ENCODE data around the gene GNPDA2. TPM values are rescaled to one million over a fixed set of nuclear protein-coding genes. Genes with fewer than 3 reads are reported as not detected.

GNPDA2 gene
- total RNA-seq, result 10 to 100 TPM in 1 of 3 donors, 1 to 10 TPM in 2; 7.3 to 12.7 (median 8.9) TPM
- long read RNA-seq, donor 1, transcript GNPDA2-201 (7 exons, 1,930 nt), result major isoform, 8 of 14 reads
- long read RNA-seq, donor 1, partial matches to known transcripts, result 1 of 14 reads
- long read RNA-seq, donor 1, other reads (novel, unspliced or antisense), result 5 of 14 reads
- long read RNA-seq, donor 2, partial matches to known transcripts, result 0 of 4 reads
- long read RNA-seq, donor 2, other reads (novel, unspliced or antisense), result 0 of 4 reads

- Histone ChIP-seq H3K4me3 (peak within 1 kb of the TSS; percentile 63), H3K9me3 (no peaks in the 10 kb centered on the region), H3K4me1 (ENCODE audit: low read depth) (peaks cover 15% of the 10 kb centered on the region), H3K36me3 (ENCODE audit: low read depth) (no peaks in the 10 kb centered on the region)
- TF ChIP-seq CTCF (IDR thresholded peaks at IDR 0.05), result no peak
- peak; percentile 99 for ATAC-seq
- peak; percentile 89 to 92 (median 91) for DNase-seq
- intact Hi-C loops (cut with DNase I, micrococcal nuclease), result no loop called here
Measured at GRCh38 chr4:44726038-44726871, at the start of gene GNPDA2. TSS of gene GNPDA2 (minus strand) at chr4:44726556. CDS start at chr4:44722207, 4,349 bp downstream.

GRCh38 chr4:44772340-44772739 lies 46.0 kb upstream of the GNPDA2 start:
- DNase-seq, result no peak
- ATAC-seq, result no peak

GRCh38 chr4:44771789-44772188 lies 45.4 kb upstream of the GNPDA2 start:
- Histone ChIP-seq H3K4me1 (ENCODE audit: low read depth) (no peaks in the 10 kb centered on the region), H3K36me3 (ENCODE audit: low read depth) (no peaks in the 10 kb centered on the region), H3K4me3 (no peak overlapping the region), H3K9me3 (peaks cover 15% of the 10 kb centered on the region)
- ATAC-seq, result no peak
- intact Hi-C loops (cut with DNase I, micrococcal nuclease), result no loop called here
- DNase-seq, result no peak
- no peak for TF ChIP-seq CTCF (IDR thresholded peaks at IDR 0.05)

More at GRCh38 chr4:44772340-44772739, 46.0 kb upstream of the GNPDA2 start:
- Histone ChIP-seq H3K36me3 (ENCODE audit: low read depth) (no peaks in the 10 kb centered on the region), H3K9me3 (peaks cover 15% of the 10 kb centered on the region), H3K4me1 (ENCODE audit: low read depth) (no peaks in the 10 kb centered on the region), H3K4me3 (no peak overlapping the region)
- intact Hi-C loops (cut with DNase I, micrococcal nuclease), result no loop called here
- TF ChIP-seq CTCF (IDR thresholded peaks at IDR 0.05), result no peak

- no peak for DNase-seq
- no peak for TF ChIP-seq CTCF (IDR thresholded peaks at IDR 0.05)
- intact Hi-C loops (cut with DNase I, micrococcal nuclease), result no loop called here
- Histone ChIP-seq H3K36me3 (ENCODE audit: low read depth) (no peaks in the 10 kb centered on the region), H3K9me3 (no peaks in the 10 kb centered on the region), H3K4me3 (no peak overlapping the region), H3K4me1 (ENCODE audit: low read depth) (no peaks in the 10 kb centered on the region)
- ATAC-seq, result no peak
Measured at GRCh38 chr4:44766453-44766852, 40.1 kb upstream of the GNPDA2 start.

DNA sequence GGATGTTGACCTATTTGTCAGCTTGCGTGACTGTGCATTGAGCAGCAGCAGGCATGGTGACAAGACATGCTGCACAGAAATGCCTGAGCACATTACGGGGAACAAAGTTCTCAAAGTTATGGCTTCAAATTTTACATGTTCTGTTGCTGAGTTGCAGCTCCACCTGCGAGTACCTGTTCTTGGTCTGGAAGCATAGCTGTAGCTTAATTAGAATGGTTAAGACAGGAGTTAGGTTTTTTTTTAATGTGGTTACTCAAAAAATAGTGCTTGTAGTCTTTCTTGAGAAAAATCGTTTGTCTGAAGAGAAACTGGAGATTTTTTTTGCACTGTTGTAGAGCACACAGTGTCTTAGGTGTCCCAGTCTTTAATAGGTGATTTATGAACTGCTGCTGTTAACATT lies 38.8 kb upstream of the GNPDA2 start:
- ATAC-seq (no peak), DNase-seq (no peak)
- Histone ChIP-seq H3K36me3 (ENCODE audit: low read depth) (no peaks in the 10 kb centered on the region), H3K4me3 (no peak overlapping the region), H3K4me1 (ENCODE audit: low read depth) (no peaks in the 10 kb centered on the region), H3K9me3 (no peaks in the 10 kb centered on the region)
- no peak for TF ChIP-seq CTCF (IDR thresholded peaks at IDR 0.05)
- intact Hi-C loops (cut with DNase I, micrococcal nuclease), result no loop called here
